ENCODE results near the gene SNED1.

The SNED1 gene

DNA sequence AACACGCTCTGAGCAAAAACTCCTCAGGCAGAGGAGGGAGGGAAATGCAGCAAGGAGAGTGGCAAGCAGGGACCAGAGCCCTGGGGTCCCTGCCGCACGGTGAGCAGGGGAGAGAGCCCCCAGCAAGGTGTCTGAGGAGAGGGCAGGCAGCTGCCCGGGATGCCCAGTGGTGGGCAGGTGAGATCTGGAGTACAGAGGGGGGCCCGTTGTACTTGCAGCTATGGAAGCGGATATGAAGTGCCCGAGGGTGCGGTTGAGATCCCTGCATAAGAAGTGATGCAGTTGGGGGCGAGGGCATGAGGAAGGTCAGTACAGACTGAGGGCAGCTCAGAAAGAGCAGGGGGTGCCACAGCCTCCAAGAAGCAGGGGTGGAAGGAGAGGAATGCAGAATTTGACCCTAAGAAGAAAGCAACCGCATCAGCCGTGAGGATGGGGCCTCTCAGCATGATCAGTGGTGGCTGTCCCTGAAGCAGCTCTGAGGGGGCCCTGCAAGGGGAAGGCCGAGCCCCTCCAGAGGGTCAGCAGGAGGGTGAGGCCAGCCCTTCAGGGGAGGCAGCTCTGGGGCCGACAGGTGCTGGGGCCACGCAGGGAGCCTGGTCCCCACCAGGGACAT, 74.2 kb downstream of the SNED1 start:
- in situ Hi-C loops (cut with HindIII; ENCODE audit: low pct_unique_long_range_greater_than_20kb, low sequenced_read_pairs) = no loop called here
- DNase-seq (ENCODE audit: low read depth in 1 of 2, low spot score in 1 of 2) = no peak
- no peak for TF ChIP-seq JUND (IDR thresholded peaks at IDR 0.05; ENCODE audit: low read depth)

DNA sequence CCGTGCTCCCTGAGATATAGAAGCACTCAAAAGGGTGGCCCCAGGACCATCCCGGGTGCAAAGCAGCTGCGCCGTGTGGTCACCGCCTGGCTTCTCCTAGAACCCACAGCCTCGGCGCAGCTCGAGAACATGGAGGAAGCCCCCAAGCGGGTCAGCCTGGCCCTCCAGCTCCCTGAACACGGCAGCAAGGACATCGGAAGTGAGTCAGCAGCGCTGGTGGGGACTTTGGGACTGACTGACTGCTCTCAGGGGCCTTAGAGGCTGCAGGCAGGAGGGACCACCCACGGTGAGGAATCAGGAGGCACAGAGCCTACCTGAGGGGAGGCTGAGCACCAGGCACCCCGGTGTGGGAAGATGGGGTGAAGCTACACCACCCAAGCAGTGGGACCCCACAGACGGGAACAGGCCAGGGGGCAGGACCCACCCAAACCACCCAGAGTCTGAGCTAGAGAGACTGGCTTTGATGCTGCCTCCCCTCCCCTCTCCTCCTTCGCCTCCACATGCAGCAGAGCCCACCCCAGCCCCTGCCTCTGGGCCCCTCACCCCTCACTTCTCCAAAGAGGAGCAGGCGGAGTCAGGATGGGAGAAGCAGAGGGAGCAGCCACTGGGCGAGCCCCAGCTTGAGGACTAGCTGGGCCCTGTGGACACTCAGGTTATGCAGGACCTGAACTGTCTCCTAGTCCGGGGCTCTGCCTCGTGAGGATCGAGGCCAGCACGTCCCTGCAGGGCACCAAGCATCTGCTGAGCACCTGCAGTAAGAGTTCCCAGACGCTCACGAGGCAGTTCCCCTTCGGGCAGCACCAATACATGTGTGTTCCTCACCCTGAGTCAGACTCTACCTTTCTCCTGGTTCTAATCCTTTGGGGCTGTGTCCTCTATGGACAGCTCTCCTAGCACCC, 75.0 kb downstream of the SNED1 start:
- no peak for DNase-seq (ENCODE audit: low read depth in 1 of 2, low spot score in 1 of 2)
- no peak for TF ChIP-seq JUND (IDR thresholded peaks at IDR 0.05; ENCODE audit: low read depth)
- in situ Hi-C loops (cut with HindIII; ENCODE audit: low pct_unique_long_range_greater_than_20kb, low sequenced_read_pairs) = no loop called here

DNA sequence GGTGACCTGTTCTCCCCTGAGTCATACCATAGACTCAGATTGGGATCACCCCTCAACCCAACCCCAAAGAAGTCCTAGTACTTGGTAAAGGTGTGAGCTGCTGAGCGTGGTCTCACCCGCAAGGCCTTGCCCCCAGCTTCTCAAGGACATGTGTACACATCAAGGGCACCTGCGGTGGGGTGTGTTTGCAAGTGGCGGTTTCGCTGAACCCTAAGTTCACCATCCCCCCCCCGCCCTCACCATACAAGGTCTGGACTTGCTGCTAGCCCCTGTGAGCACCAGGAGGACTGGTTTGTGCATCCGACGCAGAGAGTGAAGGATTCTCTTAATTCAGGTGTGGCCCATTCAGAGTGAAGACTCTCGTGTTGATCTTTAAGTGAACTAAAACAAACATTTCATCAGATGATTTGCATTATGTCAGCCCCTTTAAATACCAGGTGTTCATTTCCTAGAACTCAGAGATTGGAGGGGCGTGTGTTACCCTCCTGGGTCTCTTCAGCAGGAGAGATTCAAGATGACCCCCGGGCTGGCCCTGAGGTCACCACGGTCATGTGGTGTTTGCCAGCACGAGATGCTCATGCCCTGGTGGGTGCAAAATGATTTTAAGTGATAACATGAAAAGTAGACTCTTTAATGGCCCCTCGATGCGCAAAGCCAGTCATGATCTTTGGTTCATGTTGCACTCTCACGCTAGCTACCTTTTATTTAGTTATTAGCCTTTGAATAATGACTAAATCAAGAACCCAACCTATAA, 75.8 kb downstream of the SNED1 start:
- no peak for DNase-seq (ENCODE audit: low read depth in 1 of 2, low spot score in 1 of 2)
- TF ChIP-seq JUND (IDR thresholded peaks at IDR 0.05; ENCODE audit: low read depth) = no peak
- in situ Hi-C loops (cut with HindIII; ENCODE audit: low pct_unique_long_range_greater_than_20kb, low sequenced_read_pairs) = no loop called here

DNA sequence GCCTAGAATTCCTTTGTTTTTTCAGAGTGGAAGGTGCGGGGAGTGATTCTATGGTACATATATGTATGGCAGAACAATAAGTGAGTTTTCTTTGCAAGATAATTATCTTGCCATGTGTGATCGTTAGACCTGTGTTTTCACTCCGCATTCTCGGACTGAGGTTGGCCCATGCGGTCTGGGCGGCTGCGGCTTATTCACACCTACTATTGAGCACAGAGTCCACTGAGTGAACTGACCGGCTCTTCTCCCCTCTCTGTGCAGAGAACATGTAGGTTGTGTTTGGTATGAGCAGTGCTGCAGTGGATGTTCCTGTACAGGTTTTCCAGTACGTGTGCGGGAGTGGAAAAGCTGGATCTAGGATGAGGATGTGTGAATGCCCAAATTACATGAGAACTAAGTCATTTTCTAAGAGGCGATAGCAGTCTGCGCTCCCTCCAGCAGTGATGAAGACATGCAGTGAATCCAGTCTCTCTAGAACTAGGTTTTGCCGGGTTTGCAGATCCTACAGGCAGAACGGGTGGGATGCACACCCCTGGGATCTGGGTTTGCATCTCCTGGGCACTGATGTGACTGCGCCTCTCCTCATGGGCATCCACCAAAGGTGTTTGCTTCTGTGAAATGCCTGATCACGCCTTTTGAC, 76.6 kb downstream of the SNED1 start:
- in situ Hi-C loops (cut with HindIII; ENCODE audit: low pct_unique_long_range_greater_than_20kb, low sequenced_read_pairs) = no loop called here
- DNase-seq (ENCODE audit: low read depth in 1 of 2, low spot score in 1 of 2) = no peak
- TF ChIP-seq JUND (IDR thresholded peaks at IDR 0.05; ENCODE audit: low read depth) = no peak

DNA sequence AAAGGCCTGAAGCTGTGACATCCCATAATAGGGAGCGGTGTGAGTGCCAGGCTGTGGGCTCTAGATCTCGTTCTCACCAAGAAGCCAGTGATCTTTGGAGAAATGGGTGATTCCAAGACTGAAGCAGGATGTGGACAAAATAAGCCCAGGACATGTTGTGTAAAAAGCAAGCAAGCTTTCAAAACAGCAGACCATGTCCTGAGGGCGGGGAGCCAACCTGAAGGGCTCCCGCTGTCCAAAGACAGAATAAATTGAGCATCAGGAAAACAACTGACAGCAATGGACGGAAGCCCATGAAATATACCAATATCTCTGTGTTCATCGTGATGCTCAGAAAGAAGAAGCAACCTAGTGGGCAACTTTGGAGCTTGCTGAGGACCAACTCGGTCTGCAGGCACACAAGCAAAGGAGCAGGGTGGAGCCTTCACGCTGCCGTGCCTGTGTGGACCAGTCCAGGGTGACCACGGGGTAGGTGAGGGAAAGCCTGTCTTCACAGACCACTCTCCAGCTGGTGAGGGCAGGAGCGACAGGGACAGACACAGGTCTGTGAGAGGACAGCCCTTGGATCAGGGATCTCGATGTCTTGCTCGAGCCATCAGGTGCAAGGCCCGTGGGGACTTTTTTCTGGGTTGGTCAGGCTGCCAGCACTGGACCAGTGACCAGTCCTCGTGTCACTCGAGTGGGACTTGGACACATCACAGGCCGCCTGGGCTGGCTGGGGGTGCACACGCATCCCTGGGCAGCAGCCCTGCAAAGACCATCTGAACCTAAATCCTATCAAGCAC, 82.2 kb downstream of the SNED1 start:
- DNase-seq (ENCODE audit: low read depth in 1 of 2, low spot score in 1 of 2) = no peak
- no peak for TF ChIP-seq JUND (IDR thresholded peaks at IDR 0.05; ENCODE audit: low read depth)
- in situ Hi-C loops (cut with HindIII; ENCODE audit: low pct_unique_long_range_greater_than_20kb, low sequenced_read_pairs) = no loop called here

DNA sequence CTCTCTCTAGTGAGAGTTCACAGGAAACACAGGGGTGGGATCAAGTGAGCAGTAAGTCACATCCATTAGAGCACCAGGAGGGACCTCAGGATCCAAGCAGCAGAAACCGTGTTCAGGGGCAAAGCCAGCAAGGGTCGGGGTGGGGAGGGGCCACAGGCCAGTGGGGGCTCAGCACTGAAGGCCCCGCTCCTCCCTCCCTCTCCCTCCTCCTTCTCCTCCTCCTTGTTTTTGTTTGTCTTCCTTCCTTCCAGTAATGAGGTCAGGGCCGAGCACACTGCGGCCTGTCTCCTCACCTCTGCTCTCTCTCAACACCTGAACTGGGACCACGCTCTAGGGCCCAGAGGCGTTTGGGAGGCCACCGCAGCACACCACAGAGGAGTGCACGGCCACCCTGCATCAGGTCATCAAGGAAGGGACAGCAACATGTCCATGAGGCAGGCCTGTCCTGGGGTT, 82.8 kb downstream of the SNED1 start:
- no peak for TF ChIP-seq JUND (IDR thresholded peaks at IDR 0.05; ENCODE audit: low read depth)
- no peak for DNase-seq (ENCODE audit: low read depth in 1 of 2, low spot score in 1 of 2)
- in situ Hi-C loops (cut with HindIII; ENCODE audit: low pct_unique_long_range_greater_than_20kb, low sequenced_read_pairs) = no loop called here

DNA sequence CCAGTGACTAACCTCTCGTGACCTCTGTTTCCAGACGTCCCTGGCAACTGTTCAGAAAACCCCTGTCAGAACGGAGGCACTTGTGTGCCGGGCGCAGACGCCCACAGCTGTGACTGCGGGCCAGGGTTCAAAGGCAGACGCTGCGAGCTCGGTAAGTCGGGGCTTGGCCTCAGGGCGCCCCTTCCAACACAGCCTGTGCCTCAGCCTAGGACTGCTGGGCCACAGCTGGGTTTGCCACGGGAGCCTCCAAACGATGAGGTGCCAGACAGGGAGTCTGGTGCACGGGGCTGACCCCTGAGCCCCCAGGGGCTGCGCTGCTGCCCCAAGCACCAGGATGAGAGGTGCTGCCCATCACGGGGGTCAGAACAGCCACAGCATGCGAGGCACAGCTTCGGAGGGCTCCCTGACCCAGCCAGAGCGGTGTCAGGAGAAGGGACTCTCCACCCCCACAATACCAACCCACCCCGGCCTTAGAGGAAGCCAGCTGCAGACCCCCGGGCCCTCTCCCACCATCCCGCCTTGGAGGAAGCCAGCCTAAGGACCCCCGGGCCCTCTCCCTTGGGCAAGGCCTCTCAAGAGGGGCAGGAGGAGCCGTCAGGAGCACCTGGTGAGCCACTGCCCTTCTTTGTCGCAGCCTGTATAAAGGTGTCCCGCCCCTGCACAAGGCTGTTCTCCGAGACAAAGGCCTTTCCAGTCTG, 83.4 kb downstream of the SNED1 start:
- in situ Hi-C loops (cut with HindIII; ENCODE audit: low pct_unique_long_range_greater_than_20kb, low sequenced_read_pairs) = no loop called here
- no peak for TF ChIP-seq JUND (IDR thresholded peaks at IDR 0.05; ENCODE audit: low read depth)
- no peak for DNase-seq (ENCODE audit: low read depth in 1 of 2, low spot score in 1 of 2)

DNA sequence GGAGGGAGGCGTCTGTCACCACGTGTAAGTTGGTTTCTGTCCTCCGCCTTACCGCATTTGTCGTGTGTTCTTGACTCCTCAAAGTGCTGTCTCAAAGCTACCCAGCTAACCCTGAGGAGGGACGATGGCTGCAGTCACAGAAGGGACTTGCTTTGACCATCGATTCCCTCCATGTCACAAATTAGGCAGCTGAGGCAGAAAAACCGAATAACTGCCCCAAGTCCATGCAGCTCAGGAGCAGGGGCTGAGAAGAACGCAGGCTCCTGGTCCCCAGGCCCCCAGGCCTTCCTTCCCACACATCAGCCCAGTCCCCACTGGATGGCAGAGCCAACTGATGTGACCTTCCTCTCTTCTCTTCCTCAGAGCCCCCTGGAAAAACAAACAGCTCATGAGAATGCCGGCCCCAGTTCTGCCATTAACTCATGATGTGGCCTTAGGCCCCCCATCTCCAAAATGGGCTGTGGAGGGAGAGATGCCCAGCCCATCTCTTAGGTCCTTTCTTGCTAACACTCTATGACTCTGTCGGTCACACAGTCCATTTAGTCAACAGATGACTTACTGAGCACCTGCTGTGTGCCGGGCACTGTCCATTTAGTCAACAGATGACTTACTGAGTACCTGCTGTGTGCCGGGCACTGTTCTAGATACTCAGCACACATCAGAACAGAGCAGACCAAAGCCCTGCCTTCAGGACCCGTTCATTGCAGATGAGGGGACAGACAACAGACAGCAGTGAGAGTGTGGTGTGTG, 84.1 kb downstream of the SNED1 start:
- no peak for TF ChIP-seq JUND (IDR thresholded peaks at IDR 0.05; ENCODE audit: low read depth)
- DNase-seq (ENCODE audit: low read depth in 1 of 2, low spot score in 1 of 2) = no peak
- in situ Hi-C loops (cut with HindIII; ENCODE audit: low pct_unique_long_range_greater_than_20kb, low sequenced_read_pairs) = no loop called here

DNA sequence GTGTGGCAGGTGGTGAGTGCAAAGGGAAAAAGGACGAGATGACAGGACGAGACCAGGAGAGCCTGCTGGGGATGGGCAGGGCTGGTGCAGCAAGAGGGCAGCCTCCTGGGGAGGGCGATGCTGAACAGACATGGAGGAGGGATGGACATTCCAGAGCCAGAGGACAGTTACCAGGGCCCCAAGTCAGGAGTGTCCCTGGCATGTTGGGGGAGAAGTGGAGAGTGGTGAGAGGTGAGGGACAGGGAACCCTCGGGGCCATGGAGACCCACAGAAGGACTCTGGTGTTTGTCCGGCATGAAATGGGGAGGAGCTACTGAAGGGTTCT, 84.6 kb downstream of the SNED1 start:
- TF ChIP-seq JUND (IDR thresholded peaks at IDR 0.05; ENCODE audit: low read depth) = no peak
- in situ Hi-C loops (cut with HindIII; ENCODE audit: low pct_unique_long_range_greater_than_20kb, low sequenced_read_pairs) = no loop called here
- no peak for DNase-seq (ENCODE audit: low read depth in 1 of 2, low spot score in 1 of 2)

DNA sequence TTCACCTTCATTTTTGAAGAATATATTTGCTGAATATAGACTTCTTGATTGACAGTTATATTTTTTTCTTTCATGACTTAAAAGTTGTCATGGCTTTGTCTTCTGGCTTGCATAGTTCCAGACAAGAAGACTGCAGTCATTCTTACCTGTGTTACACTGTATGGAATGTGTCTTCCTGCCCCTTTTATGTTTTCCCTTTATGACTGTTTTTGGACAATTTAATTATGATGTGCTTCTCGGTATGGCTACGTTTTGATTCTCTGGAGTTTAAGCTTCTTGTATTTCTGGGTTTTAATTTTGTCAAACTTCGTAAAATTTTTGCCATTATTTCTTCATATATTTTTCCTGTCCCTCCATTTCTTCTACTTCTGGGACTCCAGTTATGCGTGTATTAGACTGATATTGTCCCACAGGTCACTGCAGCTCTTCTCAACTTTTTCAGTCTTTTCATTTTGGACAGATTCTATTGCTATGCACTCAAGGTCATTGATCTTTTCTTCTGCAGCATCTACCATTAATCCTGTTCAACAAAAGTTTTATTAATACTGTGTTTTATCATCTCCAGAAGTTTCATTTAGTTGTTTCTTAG, 86.5 kb downstream of the SNED1 start:
- in situ Hi-C loops (cut with HindIII; ENCODE audit: low pct_unique_long_range_greater_than_20kb, low sequenced_read_pairs) = no loop called here
- TF ChIP-seq JUND (IDR thresholded peaks at IDR 0.05; ENCODE audit: low read depth) = no peak
- no peak for DNase-seq (ENCODE audit: low read depth in 1 of 2, low spot score in 1 of 2)
